Neural cell (in vitro differentiated cells): ENCODE data around the gene ACTBL2.

Experiments used
- EZH2 ChIP-seq: fragments of 200-600, 300-800 bp; shearing (Covaris generic), sonication (generic); IDR thresholded peaks from 2 replicates; pipeline ENCODE4 v1.6.1; 2014; ENCODE audit warnings: antibody characterized with exemption, low read length, borderline replicate concordance, mild to moderate bottlenecking; ENCODE audit not compliant: insufficient read depth, poor library complexity, severe bottlenecking
- TF ChIP-seq, protein P1 (sequence below): IDR thresholded peaks from 2 replicates; pipeline ENCODE4 v1.6.1; 2012; ENCODE audit warnings: borderline replicate concordance

DNA sequence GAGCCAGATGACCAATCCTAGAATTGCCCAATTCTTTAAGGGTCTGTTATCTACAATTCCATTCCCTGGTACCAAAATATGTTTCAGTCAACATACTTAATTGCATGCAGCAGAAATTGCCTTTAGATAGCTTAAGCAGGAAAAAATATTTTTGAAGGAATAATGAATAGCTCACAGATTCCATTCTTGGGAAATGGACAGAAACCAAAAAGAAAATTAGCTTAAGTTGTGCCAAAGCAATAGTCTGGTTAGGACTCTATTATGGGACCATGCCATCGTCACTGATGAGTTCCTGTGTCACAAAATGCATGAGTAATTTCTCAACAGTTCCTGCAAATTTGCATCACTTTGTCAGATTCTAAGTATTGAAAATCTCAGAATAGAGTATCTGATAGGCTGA lies 12.3 kb downstream of the ACTBL2 start:
- TF ChIP-seq, protein P1, sequence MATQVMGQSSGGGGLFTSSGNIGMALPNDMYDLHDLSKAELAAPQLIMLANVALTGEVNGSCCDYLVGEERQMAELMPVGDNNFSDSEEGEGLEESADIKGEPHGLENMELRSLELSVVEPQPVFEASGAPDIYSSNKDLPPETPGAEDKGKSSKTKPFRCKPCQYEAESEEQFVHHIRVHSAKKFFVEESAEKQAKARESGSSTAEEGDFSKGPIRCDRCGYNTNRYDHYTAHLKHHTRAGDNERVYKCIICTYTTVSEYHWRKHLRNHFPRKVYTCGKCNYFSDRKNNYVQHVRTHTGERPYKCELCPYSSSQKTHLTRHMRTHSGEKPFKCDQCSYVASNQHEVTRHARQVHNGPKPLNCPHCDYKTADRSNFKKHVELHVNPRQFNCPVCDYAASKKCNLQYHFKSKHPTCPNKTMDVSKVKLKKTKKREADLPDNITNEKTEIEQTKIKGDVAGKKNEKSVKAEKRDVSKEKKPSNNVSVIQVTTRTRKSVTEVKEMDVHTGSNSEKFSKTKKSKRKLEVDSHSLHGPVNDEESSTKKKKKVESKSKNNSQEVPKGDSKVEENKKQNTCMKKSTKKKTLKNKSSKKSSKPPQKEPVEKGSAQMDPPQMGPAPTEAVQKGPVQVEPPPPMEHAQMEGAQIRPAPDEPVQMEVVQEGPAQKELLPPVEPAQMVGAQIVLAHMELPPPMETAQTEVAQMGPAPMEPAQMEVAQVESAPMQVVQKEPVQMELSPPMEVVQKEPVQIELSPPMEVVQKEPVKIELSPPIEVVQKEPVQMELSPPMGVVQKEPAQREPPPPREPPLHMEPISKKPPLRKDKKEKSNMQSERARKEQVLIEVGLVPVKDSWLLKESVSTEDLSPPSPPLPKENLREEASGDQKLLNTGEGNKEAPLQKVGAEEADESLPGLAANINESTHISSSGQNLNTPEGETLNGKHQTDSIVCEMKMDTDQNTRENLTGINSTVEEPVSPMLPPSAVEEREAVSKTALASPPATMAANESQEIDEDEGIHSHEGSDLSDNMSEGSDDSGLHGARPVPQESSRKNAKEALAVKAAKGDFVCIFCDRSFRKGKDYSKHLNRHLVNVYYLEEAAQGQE: no peak
- no peak for TF ChIP-seq EZH2
